NB4 (cell line): ENCODE data around the gene STAM.

Experiments
- DNase-seq: peaks from one replicate; pipeline ENCODE4 v3.0.0; 2010; ENCODE audit warnings: low read depth
- H3K4me3 ChIP-seq: one replicate; pipeline ENCODE4 v1.5.1; 2011; ENCODE audit warnings: mild to moderate bottlenecking, low read depth, low read length, moderate library complexity
- CTCF ChIP-seq: IDR thresholded peaks from one replicate; pipeline ENCODE4 v1.5.1; 2012; ENCODE audit warnings: low read depth, low read length
- MAX ChIP-seq: IDR thresholded peaks from 2 replicates; pipeline ENCODE4 v1.6.1; 2011; ENCODE audit warnings: low read depth, low read length
- MYC ChIP-seq: IDR thresholded peaks from 2 replicates; pipeline ENCODE4 v1.6.1; 2011; ENCODE audit warnings: low read depth, low read length
- POLR2A ChIP-seq: IDR thresholded peaks from 2 replicates; pipeline ENCODE4 v1.6.1; 2011; ENCODE audit warnings: mild to moderate bottlenecking; ENCODE audit not compliant: insufficient read length; ENCODE audit errors: extremely low read depth

STAM gene

GRCh38 chr10:17649836-17650235, 5.9 kb downstream of the STAM start:
- TF ChIP-seq MYC (no peak), CTCF (no peak), POLR2A (no peak), MAX (no peak)
- H3K4me3 ChIP-seq: no peak overlapping the region
- DNase-seq: no peak

GRCh38 chr10:17650416-17650815, 6.5 kb downstream of the STAM start:
- no peak for DNase-seq
- no peak for TF ChIP-seq MYC
- TF ChIP-seq CTCF: no peak
- TF ChIP-seq POLR2A: no peak
- TF ChIP-seq MAX: no peak
- H3K4me3 ChIP-seq: no peak overlapping the region

GRCh38 chr10:17651896-17652295, 7.9 kb downstream of the STAM start:
- H3K4me3 ChIP-seq: no peak overlapping the region
- no peak for DNase-seq
- TF ChIP-seq MAX (no peak), CTCF (no peak), POLR2A (no peak), MYC (no peak)

- no peak for DNase-seq
- TF ChIP-seq MYC (no peak), MAX (no peak), POLR2A (no peak), CTCF (no peak)
Observed at GRCh38 chr10:17652585-17652984, 8.6 kb downstream of the STAM start.

GRCh38 chr10:17655009-17655408, 11.1 kb downstream of the STAM start:
- DNase-seq: no peak
- H3K4me3 ChIP-seq: no peak overlapping the region
- TF ChIP-seq MYC (no peak), POLR2A (no peak), MAX (no peak), CTCF (no peak)

More at GRCh38 chr10:17652585-17652984, 8.6 kb downstream of the STAM start:
- no peak overlapping the region for H3K4me3 ChIP-seq

- no peak for TF ChIP-seq POLR2A
- no peak overlapping the region for H3K4me3 ChIP-seq
- peak; percentile 85 for DNase-seq
Observed at GRCh38 chr10:17655567-17656146, 11.7 kb downstream of the STAM start.
